Activated CD4-positive, CD25-positive, alpha-beta regulatory T cell treated with anti-CD3 and anti-CD28 coated beads, Interleukin-2, amount 50 U/mL, for 16 hours (primary cell): ENCODE data around the gene PGGHG.
"Not testable (repeated sequence)": the region's sequence is repeated elsewhere in the genome, so short reads cannot be mapped to it uniquely, and the experiment has no call there.

Experiments
- DNase-seq: peaks from one replicate; pipeline ENCODE4 v3.0.0-alpha.2; 2020; ENCODE audit warnings: low read depth, low spot score

PGGHG gene

DNA sequence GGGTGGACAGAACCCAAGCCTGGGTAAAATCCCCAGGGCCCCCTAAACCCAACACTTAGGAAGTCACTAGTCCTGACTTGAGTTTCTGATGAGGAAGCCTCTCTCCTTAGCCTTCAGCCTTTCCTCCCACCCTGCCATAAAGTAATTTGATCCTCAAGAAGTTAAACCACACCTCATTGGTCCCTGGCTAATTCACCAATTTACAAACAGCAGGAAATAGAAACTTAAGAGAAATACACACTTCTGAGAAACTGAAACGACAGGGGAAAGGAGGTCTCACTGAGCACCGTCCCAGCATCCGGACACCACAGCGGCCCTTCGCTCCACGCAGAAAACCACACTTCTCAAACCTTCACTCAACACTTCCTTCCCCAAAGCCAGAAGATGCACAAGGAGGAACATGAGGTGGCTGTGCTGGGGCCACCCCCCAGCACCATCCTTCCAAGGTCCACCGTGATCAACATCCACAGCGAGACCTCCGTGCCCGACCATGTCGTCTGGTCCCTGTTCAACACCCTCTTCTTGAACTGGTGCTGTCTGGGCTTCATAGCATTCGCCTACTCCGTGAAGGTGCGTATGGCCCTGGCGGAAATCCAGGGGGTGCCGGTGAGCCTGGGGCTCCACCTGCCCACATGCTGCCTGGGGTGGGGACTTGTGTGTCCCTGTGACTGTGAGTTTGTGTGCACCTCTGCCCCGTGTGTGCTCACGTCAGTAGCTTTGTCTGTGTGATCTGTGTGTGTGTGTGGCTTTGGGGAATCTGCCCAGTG lies 25.0 kb downstream of the PGGHG start, which contains the start of gene IFITM1:
TSS of gene IFITM1 (plus strand) at position 254 of the 767 bp plus-strand sequence. CDS start at position 385, 131 bp downstream.
- no peak for DNase-seq

DNA sequence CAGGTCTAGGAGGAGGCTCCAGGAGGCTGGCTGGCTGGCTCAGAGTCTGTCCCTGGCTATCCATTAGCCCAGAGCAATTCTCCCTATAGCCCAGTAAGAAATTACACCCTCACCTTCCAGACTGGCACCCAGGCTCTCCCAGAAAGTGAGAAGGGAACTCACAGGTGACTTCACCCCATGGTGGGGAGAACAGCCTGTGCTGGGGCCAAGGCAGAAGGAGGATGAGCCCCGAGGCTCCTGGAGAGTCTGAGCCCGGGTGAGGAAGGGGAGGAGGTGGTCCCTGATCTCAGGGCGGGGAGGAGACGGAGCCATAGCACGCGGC lies 25.6 kb downstream of the PGGHG start:
- DNase-seq = not testable (repeated sequence)

DNA sequence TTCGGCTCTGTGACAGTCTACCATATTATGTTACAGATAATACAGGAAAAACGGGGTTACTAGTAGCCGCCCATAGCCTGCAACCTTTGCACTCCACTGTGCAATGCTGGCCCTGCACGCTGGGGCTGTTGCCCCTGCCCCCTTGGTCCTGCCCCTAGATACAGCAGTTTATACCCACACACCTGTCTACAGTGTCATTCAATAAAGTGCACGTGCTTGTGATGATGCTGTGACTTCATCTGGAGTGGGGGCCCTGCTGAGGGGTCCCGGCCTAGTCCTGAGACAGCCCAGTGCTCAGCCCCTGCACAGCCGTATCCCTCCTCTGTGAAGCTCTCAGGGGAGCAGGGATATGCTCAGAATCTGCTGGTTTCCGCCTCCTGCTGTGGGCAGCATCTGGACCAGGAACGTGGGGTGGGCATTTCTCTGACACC lies 26.1 kb downstream of the PGGHG start:
- no peak for DNase-seq

DNA sequence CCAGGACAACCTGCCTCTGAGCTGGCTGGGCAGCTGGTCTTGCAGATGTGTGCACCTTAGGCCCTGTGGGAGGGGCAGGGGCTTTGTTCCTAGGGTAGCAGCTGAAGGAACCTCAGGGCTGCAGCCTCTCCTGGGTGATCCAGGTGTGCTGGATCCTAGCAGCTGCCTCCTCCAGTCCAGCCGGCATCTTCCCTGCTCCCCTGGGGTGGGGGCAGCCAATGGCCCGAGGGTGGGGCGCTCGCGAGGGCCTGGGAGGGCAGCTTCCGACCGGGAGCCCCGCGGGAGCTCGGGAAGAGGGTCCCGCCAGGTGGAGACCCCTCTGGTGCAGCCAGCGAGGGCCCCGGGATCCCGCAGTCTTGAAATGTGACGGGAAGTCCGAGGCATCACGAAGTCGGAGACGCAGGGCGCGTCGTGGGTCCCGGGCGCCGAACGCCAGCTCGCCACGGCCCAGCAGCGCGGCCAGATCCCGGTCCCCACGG lies 26.6 kb downstream of the PGGHG start:
- no peak for DNase-seq

DNA sequence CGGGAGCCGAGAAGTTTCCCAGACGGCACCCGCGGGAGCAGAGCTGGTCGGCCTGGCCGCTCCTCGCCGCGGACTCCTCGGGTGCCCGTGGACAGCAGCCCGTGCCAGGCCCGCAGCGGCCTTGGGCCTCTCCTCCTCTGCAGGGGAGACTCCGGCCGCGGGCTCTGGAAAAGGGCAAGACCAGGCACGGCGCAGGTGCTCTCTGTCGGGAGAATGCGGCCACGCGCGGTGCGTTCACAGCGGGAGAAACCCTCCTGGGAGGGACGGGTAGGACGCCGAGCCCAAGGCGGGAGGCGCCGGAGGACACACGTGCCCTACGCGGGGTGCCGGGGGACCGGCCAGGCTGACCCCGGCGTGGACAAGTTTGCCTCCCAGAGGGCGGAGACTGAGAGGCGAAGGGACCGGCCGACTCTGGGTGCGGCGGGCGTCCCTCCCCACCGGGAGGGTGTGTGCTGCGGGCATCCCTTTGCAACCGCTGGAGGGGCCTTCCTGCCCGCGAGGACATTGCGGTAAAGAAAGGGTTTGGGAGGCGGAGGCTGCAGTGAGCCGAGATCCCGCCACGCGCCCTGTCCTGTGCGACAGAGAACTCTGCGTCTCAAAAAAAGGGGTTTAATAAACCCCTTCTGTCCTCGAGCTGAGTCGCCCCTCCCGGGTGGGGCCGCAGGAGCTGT lies 27.2 kb downstream of the PGGHG start:
- no peak for DNase-seq

DNA sequence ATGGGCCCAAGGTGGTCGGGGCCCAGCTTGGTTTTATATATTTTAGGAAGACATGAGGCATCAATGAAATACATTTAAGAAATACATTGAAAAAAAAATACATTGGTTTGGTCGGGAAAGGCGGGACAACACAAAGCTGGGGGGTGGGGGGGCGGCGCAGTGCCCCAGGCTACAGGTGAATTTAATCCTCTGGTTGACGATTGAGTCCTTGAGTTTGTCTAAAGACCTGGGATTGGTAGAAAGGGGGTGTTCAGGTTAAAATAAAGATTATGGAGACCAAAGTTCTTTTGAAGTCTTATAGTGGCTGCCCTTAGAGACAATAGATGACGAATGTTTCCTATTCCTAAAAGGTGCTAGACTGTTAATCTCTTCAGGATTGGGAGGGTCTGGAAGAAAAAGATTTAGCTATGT lies 28.0 kb downstream of the PGGHG start:
- no peak for DNase-seq

DNA sequence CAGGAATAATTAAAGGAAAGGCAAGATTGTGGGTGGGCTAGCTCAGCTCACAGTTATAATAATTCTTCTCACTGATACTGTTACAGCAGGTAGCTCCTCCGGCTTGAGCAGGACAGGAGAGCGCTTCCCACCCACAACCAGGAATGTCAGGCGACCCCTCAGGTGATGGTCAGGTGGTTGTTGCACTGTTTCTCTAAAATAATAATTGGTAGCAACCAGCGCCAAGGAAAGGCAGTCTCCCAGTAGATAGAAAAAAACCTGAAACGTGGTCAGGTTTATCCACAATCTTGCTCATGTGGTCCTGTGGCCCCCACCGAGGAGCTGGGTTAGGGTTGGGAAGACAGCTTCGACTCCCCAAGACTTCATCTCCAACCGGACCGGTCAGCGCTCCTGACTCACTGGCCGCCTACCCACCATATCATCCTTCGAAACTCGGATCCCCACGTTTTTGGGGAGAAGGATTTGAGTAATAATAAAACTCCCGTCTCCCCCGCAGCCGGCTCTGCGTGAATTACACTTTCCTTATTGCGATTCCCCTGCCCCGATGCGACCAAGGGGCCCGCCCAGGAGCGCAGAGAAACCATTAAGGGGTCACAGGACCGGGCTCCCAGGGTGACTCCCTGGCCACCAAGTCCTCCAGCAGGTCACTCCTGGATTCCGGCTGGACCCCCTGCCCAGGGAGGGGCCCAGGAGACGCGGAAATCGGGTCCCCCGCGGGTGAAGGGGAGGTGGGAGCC lies 28.9 kb downstream of the PGGHG start:
- DNase-seq = not testable (repeated sequence)

DNA sequence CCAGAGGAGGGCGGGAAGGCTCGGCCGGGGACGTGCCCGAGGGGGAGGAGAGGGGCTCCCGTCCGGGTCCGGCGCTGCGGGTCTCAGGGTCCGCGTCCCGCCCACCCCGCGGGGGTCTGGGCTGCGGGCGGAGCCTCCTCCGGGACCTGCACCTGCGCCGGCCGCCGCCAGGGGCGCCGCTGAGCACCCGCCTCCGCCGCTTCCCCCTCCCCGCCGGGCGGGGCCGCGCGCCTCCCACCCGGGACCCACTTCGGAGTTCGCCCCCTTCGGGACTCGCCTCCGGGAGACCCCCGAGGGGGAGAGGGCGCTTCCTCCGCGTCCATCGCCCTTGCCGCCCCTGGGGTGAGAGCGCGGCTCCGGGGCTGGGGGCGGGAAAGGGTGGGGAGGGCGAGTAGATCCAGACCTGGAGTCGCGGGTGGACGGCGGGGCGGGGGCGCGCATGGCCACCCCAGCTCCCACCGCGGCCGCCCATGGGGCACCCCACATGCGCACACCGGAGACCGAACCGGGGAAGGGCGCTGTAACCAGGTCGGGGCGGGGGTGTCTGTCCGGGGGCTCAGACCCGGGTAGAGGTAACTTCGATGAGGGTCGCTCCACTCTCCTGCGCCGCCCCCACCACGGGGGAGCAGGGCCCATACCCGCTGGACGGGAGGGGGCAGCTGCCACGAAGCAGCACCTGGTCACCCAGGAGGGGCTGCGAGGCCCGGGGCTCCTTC lies 29.6 kb downstream of the PGGHG start:
- DNase-seq = not testable (repeated sequence)

DNA sequence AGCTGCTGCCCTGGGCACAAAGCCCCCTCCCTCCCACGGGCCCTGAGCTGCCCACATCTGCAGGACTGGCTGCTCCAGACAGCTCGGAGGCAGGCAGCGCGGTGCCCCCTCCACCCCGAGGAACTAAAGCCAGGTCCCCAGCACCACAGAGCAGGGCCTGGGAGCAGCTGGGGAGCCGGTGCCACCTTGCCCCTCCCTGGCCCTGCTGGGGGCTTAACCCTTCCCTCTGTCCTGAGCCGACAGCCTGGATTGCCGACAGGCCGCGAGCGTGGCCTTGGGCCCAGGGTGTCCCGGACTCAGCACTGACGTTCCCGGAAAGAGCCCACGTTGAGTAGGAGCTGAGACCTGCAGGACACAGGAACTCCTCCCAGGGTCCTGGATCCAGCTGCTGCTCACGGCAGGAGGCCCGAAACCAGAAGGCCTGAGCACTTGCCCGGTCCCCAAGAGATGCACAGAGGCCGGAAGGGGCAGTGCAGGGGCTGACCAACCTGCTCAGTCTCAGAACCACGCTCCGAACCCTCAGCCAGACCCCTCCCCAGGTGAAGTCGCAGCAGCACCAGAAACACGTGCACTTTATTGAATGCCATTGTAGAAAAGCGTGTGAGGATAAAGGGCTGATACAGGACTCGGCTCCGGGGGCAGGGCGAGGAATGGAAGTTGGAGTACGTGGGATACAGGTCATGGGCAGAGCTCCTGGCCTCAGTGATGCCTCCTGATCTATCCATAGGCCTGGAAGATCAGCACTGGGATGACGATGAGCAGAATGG lies 30.4 kb downstream of the PGGHG start:
- not testable (repeated sequence) for DNase-seq

DNA sequence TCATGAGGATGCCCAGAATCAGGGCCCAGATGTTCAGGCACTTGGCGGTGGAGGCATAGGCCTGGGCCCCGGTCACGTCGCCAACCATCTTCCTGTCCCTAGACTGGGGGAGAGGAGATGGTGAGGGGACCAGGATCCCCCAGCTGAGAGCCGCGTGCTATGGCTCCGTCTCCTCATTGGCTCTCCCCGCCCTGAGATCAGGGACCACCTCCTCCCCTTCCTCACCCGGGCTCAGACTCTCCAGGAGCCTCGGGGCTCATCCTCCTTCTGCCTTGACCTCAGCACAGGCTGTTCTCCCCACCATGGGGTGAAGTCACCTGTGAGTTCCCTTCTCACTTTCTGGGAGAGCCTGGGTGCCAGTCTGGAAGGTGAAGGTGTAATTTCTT lies 31.0 kb downstream of the PGGHG start:
- not testable (repeated sequence) for DNase-seq

DNA sequence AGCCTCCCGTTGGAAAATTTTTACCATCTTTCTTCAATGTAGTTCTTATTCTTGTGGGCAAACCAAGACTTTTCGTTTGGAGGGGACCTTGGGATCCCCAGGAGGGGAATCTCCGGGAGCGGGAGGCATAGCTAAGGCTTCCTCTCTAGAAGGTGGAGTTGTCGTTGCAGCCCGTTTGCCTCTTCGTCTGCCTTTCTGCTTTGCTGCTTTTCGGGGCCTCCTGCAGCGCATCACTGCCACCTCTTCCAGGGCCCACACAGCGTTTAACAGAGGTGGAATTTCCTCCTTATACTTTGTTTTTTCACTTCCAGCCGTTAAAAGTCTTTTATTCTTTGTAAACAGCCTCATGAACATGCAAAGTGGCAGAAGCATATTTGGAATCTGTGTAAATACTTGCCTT lies 35.2 kb downstream of the PGGHG start:
- DNase-seq = no peak

DNA sequence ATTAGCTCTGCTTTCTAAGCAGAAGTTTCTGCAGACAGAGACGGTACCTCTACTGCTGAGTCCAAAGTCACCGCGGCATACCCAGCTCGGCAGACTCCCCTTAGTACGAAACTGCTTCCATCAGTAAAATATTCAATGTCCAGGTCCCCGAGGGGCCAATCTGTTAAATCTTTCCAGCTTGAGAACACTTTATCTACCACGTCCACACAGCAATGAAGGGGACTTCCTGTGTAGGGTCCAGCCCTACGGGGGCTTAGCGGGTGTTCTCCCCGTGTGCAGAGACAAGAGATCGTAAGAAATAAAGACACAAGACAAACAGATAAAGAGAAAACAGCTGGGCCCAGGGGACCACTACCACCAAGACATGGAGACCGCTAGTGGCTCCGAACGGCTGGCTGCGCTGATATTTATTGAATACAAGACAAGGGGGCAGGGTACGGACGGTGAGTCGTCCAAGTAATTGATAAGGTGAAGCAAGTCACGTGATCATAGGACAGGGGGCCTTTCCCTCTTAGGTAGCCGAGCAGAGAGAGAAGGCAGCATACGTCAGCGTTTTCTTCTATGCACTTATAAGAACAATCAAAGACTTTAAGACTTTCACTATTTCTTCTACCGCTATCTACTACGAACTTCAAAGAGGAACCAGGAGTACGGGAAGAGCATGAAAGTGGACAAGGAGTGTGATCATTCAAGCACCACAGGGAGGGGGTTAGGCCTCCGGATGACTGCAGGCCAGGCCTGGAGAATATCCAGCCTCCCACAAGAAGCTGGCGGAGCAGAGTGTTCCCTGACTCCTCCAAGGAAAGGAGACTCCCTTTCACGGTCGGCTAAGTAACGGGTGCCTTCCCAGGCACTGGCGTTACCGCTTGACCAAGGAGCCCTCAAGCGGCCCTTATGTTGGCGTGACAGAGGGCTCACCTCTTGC lies 35.9 kb downstream of the PGGHG start:
- DNase-seq = not testable (repeated sequence)

DNA sequence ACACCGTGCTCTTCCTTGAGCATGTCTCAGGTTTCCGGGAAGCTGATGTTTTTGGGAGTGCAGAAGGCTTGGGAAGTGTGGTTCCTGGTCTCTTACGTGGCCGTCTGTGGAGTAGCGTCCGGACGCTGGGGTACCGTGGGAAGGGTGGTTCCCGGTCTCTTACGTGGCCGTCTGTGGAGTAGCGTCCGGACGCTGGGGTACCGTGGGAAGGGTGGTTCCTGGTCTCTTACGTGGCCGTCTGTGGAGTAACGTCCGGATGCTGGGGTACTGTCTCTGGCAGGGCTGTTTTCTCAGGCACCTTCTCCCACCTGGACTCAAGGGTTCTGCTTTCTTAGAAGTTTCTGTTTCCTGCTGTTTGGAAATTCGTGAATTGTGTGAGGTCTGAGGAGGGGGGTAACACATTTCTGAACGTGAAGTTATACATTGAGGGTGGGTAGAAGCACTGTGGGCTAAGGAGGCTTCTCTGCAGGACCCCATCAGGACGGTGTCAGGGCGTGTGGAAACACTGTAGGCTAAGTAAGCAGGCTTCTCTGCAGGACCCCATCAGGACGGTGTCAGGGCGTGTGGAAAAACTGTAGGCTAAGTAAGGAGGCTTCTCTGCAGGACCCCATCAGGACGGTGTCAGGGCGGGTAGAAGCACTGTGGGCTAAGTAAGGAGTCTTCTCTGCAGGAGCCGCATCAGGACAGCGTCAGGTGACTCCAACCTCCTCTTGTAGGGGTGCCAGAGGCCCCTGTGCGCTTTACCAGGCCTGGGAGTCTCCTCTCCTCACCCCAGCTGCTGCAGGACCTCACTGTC lies 37.1 kb downstream of the PGGHG start:
- DNase-seq = no peak

DNA sequence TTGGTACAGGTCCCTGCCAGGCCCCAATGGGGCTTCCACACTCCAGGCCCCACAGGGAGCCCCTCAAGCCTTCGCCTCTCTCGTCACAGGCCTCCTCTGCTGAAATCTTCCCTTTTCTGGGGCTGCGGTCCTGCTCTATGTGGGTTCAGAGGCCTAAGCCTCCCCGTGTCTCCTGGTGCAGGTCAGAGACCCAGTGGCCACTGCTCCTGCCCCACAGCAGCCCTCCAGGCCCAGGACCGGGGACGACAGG lies 37.6 kb downstream of the PGGHG start:
- DNase-seq = no peak

DNA sequence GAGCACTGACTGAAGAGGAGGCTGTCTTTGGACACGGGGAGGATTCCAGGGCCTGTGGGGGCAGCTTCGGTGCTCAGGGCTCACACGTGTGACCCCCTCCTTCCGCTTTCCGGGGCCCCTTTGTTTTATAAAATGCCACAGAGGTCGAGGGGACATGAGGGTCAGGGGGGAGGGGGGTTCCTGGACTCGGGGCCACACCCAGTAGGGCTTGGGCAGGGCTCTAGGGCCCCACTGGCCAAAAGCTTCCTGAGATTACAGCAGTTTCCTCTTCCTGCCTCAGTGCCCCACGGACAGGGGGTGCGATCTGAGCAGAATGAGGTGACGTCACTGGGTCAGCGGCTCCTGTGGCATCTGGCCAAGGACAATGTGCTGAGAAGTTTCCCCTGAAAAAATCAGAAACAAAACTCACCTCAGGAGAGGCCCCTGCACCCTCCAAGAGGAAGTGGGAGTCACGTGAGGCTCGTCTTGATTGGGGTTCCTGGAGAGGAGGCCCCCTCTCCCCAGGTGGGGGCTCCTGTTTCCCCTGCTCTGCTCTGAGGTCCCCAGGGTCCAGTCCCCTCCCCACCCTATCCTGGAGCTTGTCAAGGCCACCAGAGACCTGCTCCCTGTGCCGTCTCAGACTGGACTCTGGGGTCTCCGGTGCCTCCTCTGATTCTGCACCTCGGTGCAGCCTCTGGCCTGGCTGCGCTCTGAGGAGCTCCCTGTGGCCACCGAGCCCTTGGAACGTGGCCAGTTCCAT lies 38.1 kb downstream of the PGGHG start:
- DNase-seq = no peak

DNA sequence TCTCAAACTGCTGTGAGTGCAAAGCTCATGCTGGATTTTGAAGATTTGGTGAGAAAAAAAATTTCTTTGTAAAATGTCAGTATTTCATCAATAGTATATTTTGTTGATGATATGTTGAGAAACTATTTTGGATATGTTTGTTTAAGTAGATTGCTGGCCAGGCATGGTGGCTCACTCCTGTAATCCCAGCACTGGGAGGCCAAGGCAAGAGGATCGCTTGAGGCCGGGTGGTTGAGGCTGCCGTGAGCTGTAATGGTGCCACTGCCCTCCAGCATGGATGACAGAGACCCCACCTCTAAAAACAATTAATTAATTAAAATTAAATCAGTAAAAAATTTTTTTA lies 38.6 kb downstream of the PGGHG start:
- no peak for DNase-seq

DNA sequence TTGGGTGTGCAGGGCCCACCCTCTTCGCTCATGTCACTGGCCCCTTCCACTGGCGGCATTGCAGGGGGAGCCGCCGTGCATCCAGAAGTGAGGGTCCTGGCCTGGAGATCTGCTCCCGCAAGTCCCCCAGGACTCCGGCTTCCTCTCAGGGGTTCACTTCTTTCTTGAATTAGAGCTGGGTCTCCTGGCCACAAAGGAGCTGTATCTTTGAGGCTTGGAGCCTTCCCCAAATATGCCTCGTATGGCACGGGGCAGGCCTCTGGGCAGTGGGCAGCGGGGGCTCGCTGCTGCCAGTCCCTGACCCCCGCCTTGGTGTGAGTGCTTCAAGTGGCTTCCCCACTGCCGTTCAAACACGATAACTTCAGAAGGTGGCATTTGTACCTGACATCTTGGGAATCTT lies 39.1 kb downstream of the PGGHG start:
- DNase-seq = no peak

DNA sequence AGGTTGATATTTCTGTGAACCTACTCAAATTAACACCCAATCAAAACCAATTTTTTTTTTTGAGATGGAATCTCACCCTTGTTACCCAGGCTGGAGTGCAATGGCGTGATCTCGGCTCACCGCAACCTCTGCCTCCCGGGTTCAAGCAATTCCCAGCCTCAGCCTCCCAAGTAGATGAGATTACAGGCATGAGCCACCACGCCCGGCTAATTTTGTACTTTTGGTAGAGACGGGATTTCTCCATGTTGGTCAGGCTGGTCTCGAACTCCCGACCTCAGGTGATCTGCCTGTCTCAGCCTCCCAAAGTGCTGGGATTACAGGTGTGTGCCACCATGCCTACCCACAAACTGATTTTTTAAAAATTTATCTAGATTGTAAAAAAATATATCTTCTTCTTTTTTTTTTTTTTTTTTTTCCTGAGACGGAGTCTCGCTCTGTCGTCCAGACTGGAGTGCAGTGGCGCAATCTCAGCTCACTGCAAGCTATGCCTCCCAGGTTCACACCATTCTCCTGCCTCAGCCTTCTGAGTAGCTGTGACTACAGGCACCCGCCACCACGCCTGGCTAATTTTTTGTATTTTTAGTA lies 39.7 kb downstream of the PGGHG start:
- DNase-seq = not testable (repeated sequence)

DNA sequence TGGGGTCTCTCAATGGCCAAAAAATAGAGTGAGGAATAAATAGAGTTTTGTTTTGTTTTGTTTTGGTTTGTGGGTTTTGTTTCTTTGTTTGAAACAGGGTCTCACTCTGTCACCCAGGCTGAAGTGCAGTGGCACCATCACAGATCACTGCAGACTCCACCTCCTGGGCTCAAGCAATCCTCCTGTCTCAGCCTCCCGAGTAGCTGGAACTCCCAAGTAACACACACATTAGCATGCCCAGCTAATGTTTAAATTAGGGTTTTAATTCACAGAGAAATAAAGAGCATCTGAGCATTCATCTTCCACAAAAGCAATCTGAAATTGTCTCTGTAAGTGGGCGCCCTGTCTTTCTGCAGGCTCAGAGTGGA lies 40.9 kb downstream of the PGGHG start:
- no peak for DNase-seq
